Measurements from ENCODE around the gene SMG6.

The SMG6 gene

GRCh38 chr17:2235265-2235664 lies 68.3 kb downstream of the SMG6 start:
- DNase-seq (ENCODE audit: low spot score) = no peak

DNA sequence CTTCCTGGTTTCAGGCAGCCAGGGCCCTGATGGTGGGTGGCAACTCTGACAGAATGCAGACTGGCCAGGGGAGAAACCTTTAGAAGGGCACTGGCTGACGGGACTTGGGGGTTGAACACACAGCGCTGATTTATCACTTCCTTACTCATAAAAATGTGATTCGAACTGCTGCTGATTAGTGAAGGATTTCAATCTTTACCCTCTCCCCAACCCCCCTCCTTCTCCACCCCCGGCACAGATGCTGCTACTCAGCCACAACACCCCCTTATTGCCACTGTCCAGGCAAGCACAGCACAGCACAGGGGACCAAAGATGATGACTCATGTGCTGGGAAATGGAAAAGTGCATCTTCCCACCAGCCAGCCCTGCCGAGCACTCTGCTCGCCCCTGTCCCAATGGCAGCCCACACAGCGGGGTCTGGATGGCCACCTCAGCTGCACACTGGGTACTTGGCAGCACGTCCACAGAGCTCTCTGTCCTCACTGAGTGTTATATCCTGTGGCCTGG lies 70.1 kb downstream of the SMG6 start:
- DNase-seq (ENCODE audit: low spot score) = no peak

- no peak for DNase-seq (ENCODE audit: low spot score)
Measured at GRCh38 chr17:2232244-2232638, 71.3 kb downstream of the SMG6 start.

DNA sequence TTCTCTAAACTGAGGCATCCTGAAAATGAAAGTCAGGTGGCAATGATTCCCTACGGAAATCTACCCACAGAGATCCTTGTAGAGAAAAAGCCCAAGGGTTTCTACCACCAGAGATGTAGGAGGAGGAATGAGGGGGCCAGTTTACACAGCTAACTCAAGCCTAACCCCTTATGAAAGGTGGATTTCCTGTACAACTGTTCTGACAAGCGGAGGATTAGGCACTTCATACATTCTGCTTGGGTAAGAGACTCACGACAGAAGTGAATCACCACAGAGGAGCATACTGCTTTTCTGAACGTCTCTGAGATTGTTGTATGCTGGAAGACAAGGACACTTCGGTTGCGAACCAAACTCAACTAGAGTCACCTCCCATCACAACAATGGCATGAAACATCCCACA lies 72.7 kb downstream of the SMG6 start:
- no peak for DNase-seq (ENCODE audit: low spot score)

GRCh38 chr17:2227025-2227699 lies 76.4 kb downstream of the SMG6 start:
- DNase-seq (ENCODE audit: low spot score) = no peak

DNA sequence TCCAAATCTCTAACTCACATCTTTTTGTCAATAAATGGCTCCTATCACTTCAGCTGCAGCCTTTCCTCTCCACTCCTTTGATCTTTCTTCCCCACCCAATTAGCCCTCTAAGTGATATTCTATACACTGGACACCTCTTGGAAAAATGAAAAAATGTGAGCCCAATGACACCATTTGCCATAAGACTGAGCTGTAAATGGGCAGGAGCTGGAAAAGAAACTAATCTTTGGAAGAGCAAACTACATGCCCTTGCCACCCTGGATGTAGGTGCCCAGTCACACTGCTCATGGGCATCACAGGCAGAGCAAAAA lies 80.0 kb downstream of the SMG6 start:
- DNase-seq (ENCODE audit: low spot score) = no peak

GRCh38 chr17:2222901-2223616 lies 80.5 kb downstream of the SMG6 start:
- DNase-seq (ENCODE audit: low spot score) = no peak

DNA sequence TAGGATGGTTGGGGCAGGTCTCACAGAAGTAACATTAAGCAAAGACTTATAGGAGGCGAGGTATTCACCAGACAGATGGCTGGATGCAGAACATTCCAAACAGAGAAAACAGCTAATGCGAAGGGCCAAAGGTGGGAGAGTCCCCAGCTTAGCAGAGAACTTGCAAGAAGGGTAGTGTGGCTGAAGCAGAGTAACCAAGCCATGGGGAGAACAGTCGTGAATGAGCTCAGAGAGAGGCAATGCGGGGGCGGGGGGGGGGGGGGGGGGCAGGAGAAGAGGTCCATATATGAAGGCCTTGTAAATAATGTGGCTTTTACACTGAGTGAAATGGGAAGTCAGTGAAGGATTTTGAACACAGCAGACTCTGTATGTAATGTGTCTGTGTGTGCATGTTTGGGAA lies 81.3 kb downstream of the SMG6 start:
- DNase-seq (ENCODE audit: low spot score) = no peak

DNA sequence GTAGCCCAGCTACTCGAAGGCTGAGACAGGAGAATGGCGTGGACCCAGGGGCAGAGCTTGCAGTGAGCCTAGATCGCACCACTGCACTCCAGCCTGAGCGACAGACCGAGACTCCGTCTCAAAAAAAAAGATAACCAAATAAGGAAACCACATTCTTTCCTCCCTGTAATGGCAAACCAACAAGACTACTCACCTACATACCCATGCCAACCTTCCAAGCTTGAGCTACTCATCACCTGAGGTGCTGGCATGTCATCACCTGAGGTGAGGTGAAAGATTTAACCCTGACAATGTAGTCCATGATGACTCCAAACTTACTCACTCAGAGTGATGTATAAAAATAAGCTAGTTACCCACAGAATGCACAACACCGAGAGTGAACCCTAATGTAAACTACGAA lies 85.2 kb downstream of the SMG6 start:
- no peak for DNase-seq (ENCODE audit: low spot score)

- no peak for DNase-seq (ENCODE audit: low spot score)
Measured at GRCh38 chr17:2215616-2216364, 87.8 kb downstream of the SMG6 start.

DNA sequence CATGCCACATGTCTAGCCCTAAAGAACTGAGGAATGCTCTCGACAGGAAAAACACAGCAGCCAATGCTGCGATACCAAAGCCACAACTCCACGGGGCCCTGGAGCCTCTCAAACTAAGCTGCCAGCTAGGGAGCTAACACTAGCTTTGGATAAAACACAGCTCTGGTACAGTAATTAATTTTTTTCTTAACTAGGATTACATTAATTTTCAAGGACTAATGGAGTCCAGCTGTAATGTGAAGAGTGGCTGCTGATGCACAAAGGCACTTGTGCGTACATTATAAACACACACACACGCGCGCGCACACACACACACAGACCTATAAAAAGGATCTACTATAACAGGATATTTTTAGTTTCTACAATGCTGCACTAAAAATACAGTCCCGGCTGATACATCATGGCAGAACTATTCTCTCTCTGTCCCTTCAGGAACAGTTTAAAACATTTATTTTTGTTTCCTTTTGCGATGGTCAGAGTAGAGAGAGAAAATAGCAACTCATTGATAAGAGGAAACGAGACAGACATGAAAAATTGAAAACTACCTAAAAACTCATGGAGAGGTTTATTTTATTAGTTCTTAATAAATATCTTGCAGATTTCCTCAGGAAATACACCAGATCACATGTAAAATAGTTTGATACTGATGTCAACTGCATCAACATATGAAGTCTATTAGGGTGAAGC lies 88.5 kb downstream of the SMG6 start:
- DNase-seq (ENCODE audit: low spot score) = no peak

- DNase-seq (ENCODE audit: low spot score) = no peak
Measured at GRCh38 chr17:2214047-2214928, 89.3 kb downstream of the SMG6 start.

- no peak for DNase-seq (ENCODE audit: low spot score)
Measured at GRCh38 chr17:2213291-2213960, 90.2 kb downstream of the SMG6 start.

GRCh38 chr17:2212400-2212981 lies 91.1 kb downstream of the SMG6 start:
- DNase-seq (ENCODE audit: low spot score) = no peak

GRCh38 chr17:2211661-2212399 lies 91.8 kb downstream of the SMG6 start:
- DNase-seq (ENCODE audit: low spot score) = no peak

- DNase-seq (ENCODE audit: low spot score) = no peak
Measured at GRCh38 chr17:2210726-2211125, 92.9 kb downstream of the SMG6 start.

- no peak for DNase-seq (ENCODE audit: low spot score)
Measured at GRCh38 chr17:2207815-2208515, 95.6 kb downstream of the SMG6 start.

DNA sequence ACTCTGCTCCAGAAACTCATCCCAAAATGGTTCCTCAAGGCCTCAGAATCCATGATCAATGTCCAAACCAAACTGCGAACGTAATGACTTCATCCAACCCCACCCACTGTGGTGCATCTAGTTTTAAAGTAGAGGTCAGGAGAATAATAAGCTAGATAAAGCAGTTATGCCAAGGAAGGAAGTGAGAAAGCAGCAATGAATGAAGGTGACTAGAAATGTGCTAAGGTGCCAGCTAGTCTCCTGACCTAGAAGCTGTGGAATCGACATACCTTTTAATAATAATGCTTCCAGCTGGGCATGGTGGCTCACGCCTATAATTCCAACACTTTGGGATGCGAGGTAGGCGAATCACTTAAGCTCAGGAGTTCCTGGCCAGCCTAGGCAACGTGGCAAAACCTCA lies 99.2 kb downstream of the SMG6 start:
- no peak for DNase-seq (ENCODE audit: low spot score)

DNA sequence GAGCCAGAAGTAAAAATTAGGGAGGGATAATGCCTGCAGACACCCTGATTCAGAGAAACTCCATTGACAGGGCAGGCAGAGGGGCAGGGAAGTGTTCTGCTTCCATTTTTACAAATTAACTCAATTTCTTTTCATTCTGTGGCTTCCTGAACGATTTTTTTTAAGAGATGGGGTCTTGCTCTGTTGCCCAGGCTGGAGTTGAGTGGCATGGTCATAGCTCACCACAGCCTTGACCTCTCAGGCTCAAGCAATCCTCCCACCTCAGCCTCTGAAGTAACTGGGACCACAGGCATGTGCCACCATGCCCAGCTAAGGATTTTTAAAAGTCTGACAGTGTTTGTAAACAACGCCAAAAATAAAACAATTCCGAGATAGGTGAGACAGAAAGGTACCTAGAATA lies 99.8 kb downstream of the SMG6 start:
- no peak for DNase-seq (ENCODE audit: low spot score)

Measured in COLO829 (cell line).